ENCODE results near the gene NDUFB8. TPM values are rescaled to one million over a fixed set of nuclear protein-coding genes. Genes with fewer than 3 reads are reported as not detected.

The NDUFB8 gene
- total and polyA plus RNA-seq, 11 donors = 264 to 1,192 (median 417) TPM

- H3K4me3 ChIP-seq = no peak overlapping the region
- H3K36me3 ChIP-seq = no peaks in the 10 kb centered on the region
- intact Hi-C loops (cut with DNase I) = no loop called here
- no peaks in the 10 kb centered on the region for H3K9me3 ChIP-seq
- 87 to 89% (median 88%) methylated on average over 24 of the region's 24 CpGs for WGBS, 4 donors
- no peak overlapping the region for H3K27ac ChIP-seq
- H3K27me3 ChIP-seq = peaks cover 13 to 70% (median 38%) of the 10 kb centered on the region in 9 donors
- ATAC-seq = no peak
- H3K4me1 ChIP-seq = no peaks in the 10 kb centered on the region
- TF ChIP-seq, protein P1, sequence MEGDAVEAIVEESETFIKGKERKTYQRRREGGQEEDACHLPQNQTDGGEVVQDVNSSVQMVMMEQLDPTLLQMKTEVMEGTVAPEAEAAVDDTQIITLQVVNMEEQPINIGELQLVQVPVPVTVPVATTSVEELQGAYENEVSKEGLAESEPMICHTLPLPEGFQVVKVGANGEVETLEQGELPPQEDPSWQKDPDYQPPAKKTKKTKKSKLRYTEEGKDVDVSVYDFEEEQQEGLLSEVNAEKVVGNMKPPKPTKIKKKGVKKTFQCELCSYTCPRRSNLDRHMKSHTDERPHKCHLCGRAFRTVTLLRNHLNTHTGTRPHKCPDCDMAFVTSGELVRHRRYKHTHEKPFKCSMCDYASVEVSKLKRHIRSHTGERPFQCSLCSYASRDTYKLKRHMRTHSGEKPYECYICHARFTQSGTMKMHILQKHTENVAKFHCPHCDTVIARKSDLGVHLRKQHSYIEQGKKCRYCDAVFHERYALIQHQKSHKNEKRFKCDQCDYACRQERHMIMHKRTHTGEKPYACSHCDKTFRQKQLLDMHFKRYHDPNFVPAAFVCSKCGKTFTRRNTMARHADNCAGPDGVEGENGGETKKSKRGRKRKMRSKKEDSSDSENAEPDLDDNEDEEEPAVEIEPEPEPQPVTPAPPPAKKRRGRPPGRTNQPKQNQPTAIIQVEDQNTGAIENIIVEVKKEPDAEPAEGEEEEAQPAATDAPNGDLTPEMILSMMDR (IDR thresholded peaks at IDR 0.05) = no peak
- no peak for TF ChIP-seq POLR2A (IDR thresholded peaks at IDR 0.05)
- DNase-seq = no peak
Observed at GRCh38 chr10:100571084-100571856, 41.6 kb upstream of the NDUFB8 start.

DNA sequence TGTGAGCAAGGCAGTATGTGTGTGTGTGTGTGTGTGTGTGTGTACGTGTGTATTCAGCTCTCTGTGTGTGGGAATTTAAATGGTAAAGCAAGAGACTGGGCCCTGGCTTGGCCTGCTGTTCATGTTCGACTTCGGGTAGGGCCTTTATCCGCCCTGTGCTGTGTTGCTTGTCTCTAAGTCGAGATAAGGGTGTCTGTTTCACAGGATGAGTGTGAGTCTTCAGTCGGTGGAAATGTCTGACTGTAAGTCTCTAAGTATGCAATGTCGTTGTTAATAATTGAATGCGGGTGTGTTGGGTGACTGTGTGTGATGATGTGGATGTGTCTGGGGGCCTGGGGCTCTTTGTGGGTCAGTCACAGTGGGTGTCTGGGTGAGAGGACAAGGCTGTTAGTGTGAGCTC is 40.8 kb upstream of the NDUFB8 start:
- intact Hi-C loops (cut with DNase I) = no loop called here
- no peaks in the 10 kb centered on the region for H3K36me3 ChIP-seq
- DNase-seq (no peak), ATAC-seq (no peak)
- no peak for TF ChIP-seq POLR2A (IDR thresholded peaks at IDR 0.05)
- TF ChIP-seq, protein P1 (IDR thresholded peaks at IDR 0.05) = no peak
- no peaks in the 10 kb centered on the region for H3K4me1 ChIP-seq
- H3K4me3 ChIP-seq = no peak overlapping the region
- H3K27ac ChIP-seq = no peak overlapping the region
- WGBS, 4 donors = 29 to 46% (median 42%) methylated on average over 8 of the region's 8 CpGs
- no peaks in the 10 kb centered on the region for H3K9me3 ChIP-seq
- H3K27me3 ChIP-seq = peaks cover 13 to 76% (median 45%) of the 10 kb centered on the region in 9 donors

- WGBS, 4 donors = 18 to 23% (median 18%) methylated on average over 20 to 28 of the region's 28 CpGs
- Histone ChIP-seq H3K36me3 (no peaks in the 10 kb centered on the region), H3K27me3 (peaks cover 13 to 83% (median 49%) of the 10 kb centered on the region in 9 donors), H3K27ac (no peak overlapping the region), H3K9me3 (no peaks in the 10 kb centered on the region), H3K4me1 (no peaks in the 10 kb centered on the region), H3K4me3 (no peak overlapping the region)
- TF ChIP-seq POLR2A (IDR thresholded peaks at IDR 0.05) = no peak
- TF ChIP-seq, protein P1 (IDR thresholded peaks at IDR 0.05) = no peak
- ATAC-seq (no peak), DNase-seq (no peak)
- intact Hi-C loops (cut with DNase I) = loop anchor here in 6 of 10 donors (5.0 to 10.0 kb wide), 3 partner anchors 167 to 305 kb away; partner anchors contain the start of gene PAX2 (in 4 of the 6)
Observed at GRCh38 chr10:100569687-100570481, 40.2 kb upstream of the NDUFB8 start.

DNA sequence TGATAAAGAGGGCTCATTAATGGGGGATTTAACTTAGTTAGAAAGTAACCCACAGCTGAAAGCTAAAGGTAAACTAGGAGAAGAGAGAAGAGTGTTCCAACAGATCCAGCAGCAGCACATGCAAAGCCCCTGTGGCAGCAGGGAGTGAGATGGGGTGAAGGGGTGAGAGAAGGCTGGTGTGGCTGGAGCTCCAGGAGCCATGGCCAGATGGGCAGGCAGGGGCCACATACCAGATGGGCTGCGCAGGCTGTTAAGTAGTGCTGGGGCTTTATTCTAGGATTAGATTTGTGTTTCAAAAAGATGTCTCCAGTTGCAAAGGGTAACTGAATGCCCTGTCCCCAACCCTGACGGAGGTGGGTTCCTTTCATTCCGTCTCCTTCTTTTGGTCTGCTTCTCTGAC is 39.2 kb upstream of the NDUFB8 start:
- 77 to 88% (median 86%) methylated on average over 3 of the region's 3 CpGs for WGBS, 4 donors

More for the DNA sequence above, 39.2 kb upstream of the NDUFB8 start:
- H3K27me3 ChIP-seq = peaks cover 13 to 92% (median 53%) of the 10 kb centered on the region in 9 donors
- H3K9me3 ChIP-seq = no peaks in the 10 kb centered on the region
- no peaks in the 10 kb centered on the region for H3K4me1 ChIP-seq
- H3K4me3 ChIP-seq = no peak overlapping the region
- TF ChIP-seq, protein P1 (IDR thresholded peaks at IDR 0.05) = no peak
- no peak for DNase-seq
- ATAC-seq = no peak
- intact Hi-C loops (cut with DNase I) = loop anchor here in 6 of 10 donors (5.0 to 10.0 kb wide), 3 partner anchors 168 to 306 kb away; partner anchors contain the start of gene PAX2 (in 4 of the 6)
- no peak overlapping the region for H3K27ac ChIP-seq
- no peaks in the 10 kb centered on the region for H3K36me3 ChIP-seq
